ENCODE data around the gene CPED1. TPM values are rescaled to one million over a fixed set of nuclear protein-coding genes. Genes with fewer than 3 reads are reported as not detected.
A peak's percentile ranks its signal among the peaks of the same experiment; 100 is the strongest.
"Not testable (repeated sequence)": the region's sequence is repeated elsewhere in the genome, so short reads cannot be mapped to it uniquely, and the experiment has no call there.

The CPED1 gene
- total RNA-seq, 2 donors from 2014 or later: not detected

- not testable (repeated sequence) for ATAC-seq; H3K4me1 Mint-ChIP-seq (ENCODE audit: low read depth in 2 of 2); H3K4me3 Mint-ChIP-seq; H3K27ac Mint-ChIP-seq; H3K36me3 Mint-ChIP-seq; H3K9me3 Mint-ChIP-seq; DNase-seq (ENCODE audit: low spot score)
- peaks cover 7 to 14% of the 10 kb centered on the region in 2 donors for H3K27me3 Mint-ChIP-seq
Observed at GRCh38 chr7:121075424-121075841, 86.9 kb downstream of the CPED1 start.

GRCh38 chr7:121075952-121076349 lies 87.4 kb downstream of the CPED1 start:
- Mint-ChIP-seq H3K27ac (no peak overlapping the region), H3K4me3 (no peak overlapping the region), H3K36me3 (no peaks in the 10 kb centered on the region), H3K27me3 (peaks cover 7 to 9% of the 10 kb centered on the region in 2 donors), H3K9me3 (no peaks in the 10 kb centered on the region), H3K4me1 (ENCODE audit: low read depth in 2 of 2) (no peaks in the 10 kb centered on the region)
- DNase-seq (ENCODE audit: low spot score) (no peak), ATAC-seq (no peak)

GRCh38 chr7:121076350-121077164 lies 88.0 kb downstream of the CPED1 start:
- DNase-seq (ENCODE audit: low spot score) (no peak), ATAC-seq (no peak)
- H3K36me3 Mint-ChIP-seq: no peaks in the 10 kb centered on the region
- peaks cover 7 to 8% of the 10 kb centered on the region in 2 donors for H3K27me3 Mint-ChIP-seq
- no peaks in the 10 kb centered on the region for H3K4me1 Mint-ChIP-seq (ENCODE audit: low read depth in 2 of 2)
- no peaks in the 10 kb centered on the region for H3K9me3 Mint-ChIP-seq
- no peak overlapping the region for H3K4me3 Mint-ChIP-seq
- no peak overlapping the region for H3K27ac Mint-ChIP-seq

- no peak for DNase-seq (ENCODE audit: low spot score)
- Mint-ChIP-seq H3K36me3 (no peaks in the 10 kb centered on the region), H3K4me1 (ENCODE audit: low read depth in 2 of 2) (no peaks in the 10 kb centered on the region), H3K9me3 (no peaks in the 10 kb centered on the region), H3K4me3 (no peak overlapping the region), H3K27ac (no peak overlapping the region), H3K27me3 (peaks cover 3 to 8% of the 10 kb centered on the region in 2 donors)
- ATAC-seq: no peak
Observed at GRCh38 chr7:121077165-121077630, 88.7 kb downstream of the CPED1 start.

- H3K4me1 Mint-ChIP-seq (ENCODE audit: low read depth in 2 of 2): no peaks in the 10 kb centered on the region
- DNase-seq (ENCODE audit: low spot score) (no peak), ATAC-seq (no peak)
- H3K27ac Mint-ChIP-seq: no peak overlapping the region
- H3K36me3 Mint-ChIP-seq: no peaks in the 10 kb centered on the region
- H3K27me3 Mint-ChIP-seq: peaks cover 1 to 3% of the 10 kb centered on the region in 2 donors
- H3K4me3 Mint-ChIP-seq: no peak overlapping the region
- no peaks in the 10 kb centered on the region for H3K9me3 Mint-ChIP-seq
Observed at GRCh38 chr7:121078701-121079227, 90.3 kb downstream of the CPED1 start.

- Mint-ChIP-seq H3K27me3 (peaks cover 0 to 3% of the 10 kb centered on the region in 2 donors), H3K4me1 (ENCODE audit: low read depth in 2 of 2) (no peaks in the 10 kb centered on the region), H3K9me3 (no peaks in the 10 kb centered on the region), H3K4me3 (no peak overlapping the region), H3K27ac (no peak overlapping the region), H3K36me3 (no peaks in the 10 kb centered on the region)
- no peak for DNase-seq (ENCODE audit: low spot score)
- no peak for ATAC-seq
Observed at GRCh38 chr7:121079425-121080169, 91.1 kb downstream of the CPED1 start.

- no peak for DNase-seq (ENCODE audit: low spot score)
- Mint-ChIP-seq H3K27ac (no peak overlapping the region), H3K4me3 (no peak overlapping the region), H3K9me3 (no peaks in the 10 kb centered on the region), H3K36me3 (no peaks in the 10 kb centered on the region), H3K4me1 (ENCODE audit: low read depth in 2 of 2) (no peaks in the 10 kb centered on the region), H3K27me3 (peaks cover 0 to 3% of the 10 kb centered on the region in 2 donors)
- ATAC-seq: no peak
Observed at GRCh38 chr7:121080257-121080912, 91.9 kb downstream of the CPED1 start.

- no peak for DNase-seq (ENCODE audit: low spot score)
- H3K27me3 Mint-ChIP-seq: peaks cover 0 to 3% of the 10 kb centered on the region in 2 donors
- H3K4me1 Mint-ChIP-seq (ENCODE audit: low read depth in 2 of 2): no peaks in the 10 kb centered on the region
- H3K9me3 Mint-ChIP-seq: no peaks in the 10 kb centered on the region
- no peak overlapping the region for H3K27ac Mint-ChIP-seq
- no peaks in the 10 kb centered on the region for H3K36me3 Mint-ChIP-seq
- no peak overlapping the region for H3K4me3 Mint-ChIP-seq
- no peak for ATAC-seq
Observed at GRCh38 chr7:121080913-121081326, 92.4 kb downstream of the CPED1 start.

GRCh38 chr7:121081327-121081936 lies 92.9 kb downstream of the CPED1 start:
- Mint-ChIP-seq H3K4me3 (no peak overlapping the region), H3K9me3 (no peaks in the 10 kb centered on the region), H3K36me3 (no peaks in the 10 kb centered on the region), H3K27ac (no peak overlapping the region), H3K27me3 (peaks cover 0 to 3% of the 10 kb centered on the region in 2 donors), H3K4me1 (ENCODE audit: low read depth in 2 of 2) (no peaks in the 10 kb centered on the region)
- peak in 1 of 2 donors; percentile 52 for ATAC-seq
- no peak for DNase-seq (ENCODE audit: low spot score)

- H3K27ac Mint-ChIP-seq: no peak overlapping the region
Observed at GRCh38 chr7:121082400-121083101, 94.0 kb downstream of the CPED1 start.

GRCh38 chr7:121083138-121083789 lies 94.8 kb downstream of the CPED1 start:
- Mint-ChIP-seq H3K9me3 (no peaks in the 10 kb centered on the region), H3K27me3 (peaks cover 0 to 3% of the 10 kb centered on the region in 2 donors), H3K4me1 (ENCODE audit: low read depth in 2 of 2) (no peaks in the 10 kb centered on the region), H3K27ac (no peak overlapping the region), H3K36me3 (no peaks in the 10 kb centered on the region), H3K4me3 (no peak overlapping the region)
- no peak for DNase-seq (ENCODE audit: low spot score)
- ATAC-seq: no peak

More at GRCh38 chr7:121082400-121083101, 94.0 kb downstream of the CPED1 start:
- Mint-ChIP-seq H3K36me3 (no peaks in the 10 kb centered on the region), H3K9me3 (no peaks in the 10 kb centered on the region), H3K4me1 (ENCODE audit: low read depth in 2 of 2) (no peaks in the 10 kb centered on the region), H3K4me3 (no peak overlapping the region), H3K27me3 (peaks cover 0 to 3% of the 10 kb centered on the region in 2 donors)
- no peak for DNase-seq (ENCODE audit: low spot score)
- ATAC-seq: no peak

GRCh38 chr7:121083790-121084251 lies 95.3 kb downstream of the CPED1 start:
- Mint-ChIP-seq H3K9me3 (no peaks in the 10 kb centered on the region), H3K27ac (no peak overlapping the region), H3K36me3 (no peaks in the 10 kb centered on the region), H3K27me3 (peaks cover 0 to 3% of the 10 kb centered on the region in 2 donors), H3K4me1 (ENCODE audit: low read depth in 2 of 2) (no peaks in the 10 kb centered on the region), H3K4me3 (no peak overlapping the region)
- DNase-seq (ENCODE audit: low spot score) (no peak), ATAC-seq (no peak)
